ENCODE measurements around the gene TET2. TPM values are rescaled to one million over a fixed set of nuclear protein-coding genes. Genes with fewer than 3 reads are reported as not detected.

TET2 gene
- total RNA-seq, 1 donor from 2014 or later = 5.4 TPM

- DNase-seq (ENCODE audit: low read depth in 2 of 2) = peak; percentile 16 to 52
Observed at GRCh38 chr4:105140684-105141490, 5.8 kb upstream of the TET2 start.

GRCh38 chr4:105145156-105145902 is 1.3 kb upstream of the TET2 start:
- no peak for DNase-seq (ENCODE audit: low read depth in 2 of 2)

- peak in 1 of 2 donors; percentile 10 for DNase-seq (ENCODE audit: low read depth in 2 of 2)
Observed at GRCh38 chr4:105145903-105146275, 787 bp upstream of the TET2 start.

- DNase-seq (ENCODE audit: low read depth in 2 of 2) = peak in 1 of 2 donors; percentile 10
Observed at GRCh38 chr4:105147016-105147552, 408 bp downstream of the TET2 start.

- peak; percentile 7 to 64 for DNase-seq (ENCODE audit: low read depth in 2 of 2)
Observed at GRCh38 chr4:105147553-105148161, 981 bp downstream of the TET2 start.

GRCh38 chr4:105148356-105148755 is 1.7 kb downstream of the TET2 start:
- no peak for DNase-seq (ENCODE audit: low read depth in 2 of 2)

GRCh38 chr4:105148776-105149175 is 2.1 kb downstream of the TET2 start:
- DNase-seq (ENCODE audit: low read depth in 2 of 2) = no peak

- DNase-seq (ENCODE audit: low read depth in 2 of 2) = no peak
Observed at GRCh38 chr4:105149771-105150170, 3.1 kb downstream of the TET2 start.

- DNase-seq (ENCODE audit: low read depth in 2 of 2) = no peak
Observed at GRCh38 chr4:105150503-105150902, 3.8 kb downstream of the TET2 start.

- DNase-seq (ENCODE audit: low read depth in 2 of 2) = no peak
Observed at GRCh38 chr4:105153749-105154148, 7.1 kb downstream of the TET2 start.

- DNase-seq (ENCODE audit: low read depth in 2 of 2) = no peak
Observed at GRCh38 chr4:105154576-105154975, 7.9 kb downstream of the TET2 start.

- no peak for DNase-seq (ENCODE audit: low read depth in 2 of 2)
Observed at GRCh38 chr4:105155426-105155825, 8.8 kb downstream of the TET2 start.

GRCh38 chr4:105158837-105159236 is 12.2 kb downstream of the TET2 start:
- no peak for DNase-seq (ENCODE audit: low read depth in 2 of 2)

- DNase-seq (ENCODE audit: low read depth in 2 of 2) = no peak
Observed at GRCh38 chr4:105162123-105162796, 15.6 kb downstream of the TET2 start.

GRCh38 chr4:105164548-105164947 is 17.9 kb downstream of the TET2 start:
- DNase-seq (ENCODE audit: low read depth in 2 of 2) = no peak

- DNase-seq (ENCODE audit: low read depth in 2 of 2) = no peak
Observed at GRCh38 chr4:105166066-105166465, 19.4 kb downstream of the TET2 start.

- no peak for DNase-seq (ENCODE audit: low read depth in 2 of 2)
Observed at GRCh38 chr4:105170711-105171110, 24.0 kb downstream of the TET2 start.

- no peak for DNase-seq (ENCODE audit: low read depth in 2 of 2)
Observed at GRCh38 chr4:105171912-105172311, 25.2 kb downstream of the TET2 start.

- DNase-seq (ENCODE audit: low read depth in 2 of 2) = no peak
Observed at GRCh38 chr4:105174098-105174497, 27.4 kb downstream of the TET2 start.

GRCh38 chr4:105179539-105180401 is 33.1 kb downstream of the TET2 start:
- no peak for DNase-seq (ENCODE audit: low read depth in 2 of 2)

- no peak for DNase-seq (ENCODE audit: low read depth in 2 of 2)
Observed at GRCh38 chr4:105181259-105181658, 34.6 kb downstream of the TET2 start.

Data from dermis microvascular lymphatic vessel endothelial cell (primary cell).